ENCODE data around the gene KIAA1549.

KIAA1549 gene

DNA sequence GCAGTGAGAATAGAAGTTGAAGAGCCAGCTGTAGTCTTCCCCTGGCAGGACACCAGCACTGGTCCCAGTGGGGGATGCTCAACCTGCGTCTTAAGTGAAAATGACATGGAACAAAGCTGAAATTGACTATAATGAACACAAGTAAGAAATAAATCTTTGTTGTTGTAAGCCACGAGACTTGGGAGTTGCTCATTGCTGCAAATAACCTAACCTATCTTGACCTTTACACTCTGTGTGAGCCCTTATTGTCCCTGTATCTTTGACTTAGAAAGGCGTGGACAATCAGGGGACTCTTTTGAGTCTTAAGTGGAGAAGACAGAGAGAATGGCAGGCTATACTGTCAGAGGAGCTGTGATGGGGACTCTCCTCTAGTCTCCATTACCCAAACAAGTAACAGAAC is 37.7 kb upstream of the KIAA1549 start:
- TF ChIP-seq, protein P1, sequence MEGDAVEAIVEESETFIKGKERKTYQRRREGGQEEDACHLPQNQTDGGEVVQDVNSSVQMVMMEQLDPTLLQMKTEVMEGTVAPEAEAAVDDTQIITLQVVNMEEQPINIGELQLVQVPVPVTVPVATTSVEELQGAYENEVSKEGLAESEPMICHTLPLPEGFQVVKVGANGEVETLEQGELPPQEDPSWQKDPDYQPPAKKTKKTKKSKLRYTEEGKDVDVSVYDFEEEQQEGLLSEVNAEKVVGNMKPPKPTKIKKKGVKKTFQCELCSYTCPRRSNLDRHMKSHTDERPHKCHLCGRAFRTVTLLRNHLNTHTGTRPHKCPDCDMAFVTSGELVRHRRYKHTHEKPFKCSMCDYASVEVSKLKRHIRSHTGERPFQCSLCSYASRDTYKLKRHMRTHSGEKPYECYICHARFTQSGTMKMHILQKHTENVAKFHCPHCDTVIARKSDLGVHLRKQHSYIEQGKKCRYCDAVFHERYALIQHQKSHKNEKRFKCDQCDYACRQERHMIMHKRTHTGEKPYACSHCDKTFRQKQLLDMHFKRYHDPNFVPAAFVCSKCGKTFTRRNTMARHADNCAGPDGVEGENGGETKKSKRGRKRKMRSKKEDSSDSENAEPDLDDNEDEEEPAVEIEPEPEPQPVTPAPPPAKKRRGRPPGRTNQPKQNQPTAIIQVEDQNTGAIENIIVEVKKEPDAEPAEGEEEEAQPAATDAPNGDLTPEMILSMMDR (IDR thresholded peaks at IDR 0.05; ENCODE audit: low read depth, low read length), result no peak
- H3K4me3 ChIP-seq (ENCODE audit: low read depth, low read length), result no peak overlapping the region
- H3K36me3 ChIP-seq, result peaks cover 18% of the 10 kb centered on the region
- no peaks in the 10 kb centered on the region for H3K9me3 ChIP-seq
- no peak for DNase-seq
- H3K4me1 ChIP-seq, result no peaks in the 10 kb centered on the region; the same call in 1 of the 2 replicates
- H3K27me3 ChIP-seq, result no peaks in the 10 kb centered on the region

DNA sequence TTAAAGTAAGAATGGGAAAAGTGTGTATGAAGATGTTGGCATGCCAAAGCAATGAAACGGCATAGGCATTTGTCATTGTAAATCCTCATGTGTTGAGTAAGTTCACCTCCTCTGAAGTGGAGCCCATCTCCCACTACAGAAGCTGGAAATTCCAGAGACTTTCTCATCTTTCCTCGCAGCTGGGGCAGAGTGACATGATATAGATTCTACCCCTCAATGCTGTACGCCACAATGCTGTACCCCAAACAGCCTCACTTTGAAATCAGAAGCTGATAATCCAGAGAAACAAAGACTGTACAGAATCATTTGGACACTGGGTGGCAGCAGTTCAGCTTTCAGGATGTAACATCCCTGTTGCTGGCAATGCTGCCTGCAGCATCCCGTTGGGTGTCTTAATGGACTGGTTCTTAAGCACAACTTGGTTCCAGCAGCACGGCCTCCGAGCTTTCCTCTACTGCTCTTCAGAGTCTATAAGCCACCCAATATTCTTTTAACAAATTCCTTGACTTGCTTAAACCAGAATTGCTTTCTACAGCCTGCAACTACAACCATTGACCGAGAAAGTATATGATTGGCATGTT is 35.8 kb upstream of the KIAA1549 start:
- Histone ChIP-seq H3K4me1 (no peaks in the 10 kb centered on the region; the same call in 1 of the 2 replicates), H3K36me3 (peaks cover 7% of the 10 kb centered on the region), H3K27me3 (no peaks in the 10 kb centered on the region), H3K4me3 (ENCODE audit: low read depth, low read length) (no peak overlapping the region), H3K9me3 (no peaks in the 10 kb centered on the region)
- peak; percentile 77 for DNase-seq
- TF ChIP-seq, protein P1 (IDR thresholded peaks at IDR 0.05; ENCODE audit: low read depth, low read length), result peak; percentile 87

DNA sequence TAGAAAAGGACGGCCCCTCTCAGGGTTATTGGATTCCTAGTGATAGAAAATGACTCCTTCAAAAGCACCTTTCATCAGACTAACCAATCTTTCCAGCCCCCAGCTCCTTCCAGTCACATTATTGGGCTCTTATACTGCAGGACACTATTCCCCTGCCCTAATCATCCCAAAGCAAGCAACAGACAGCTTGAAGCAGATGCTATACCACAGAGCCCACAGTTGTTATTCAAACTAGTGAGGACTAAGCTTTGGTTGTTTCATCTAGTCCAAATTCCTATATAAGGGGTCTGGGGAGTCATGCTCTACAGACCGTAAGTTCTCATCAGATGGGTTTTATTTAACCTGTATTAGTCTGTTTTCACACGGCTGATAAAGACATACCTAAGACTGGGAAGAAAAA is 30.2 kb upstream of the KIAA1549 start:
- H3K9me3 ChIP-seq, result no peaks in the 10 kb centered on the region
- no peaks in the 10 kb centered on the region for H3K4me1 ChIP-seq
- no peaks in the 10 kb centered on the region for H3K27me3 ChIP-seq
- no peaks in the 10 kb centered on the region for H3K36me3 ChIP-seq
- DNase-seq, result no peak
- H3K4me3 ChIP-seq (ENCODE audit: low read depth, low read length), result no peak overlapping the region
- TF ChIP-seq, protein P1 (IDR thresholded peaks at IDR 0.05; ENCODE audit: low read depth, low read length), result no peak

DNA sequence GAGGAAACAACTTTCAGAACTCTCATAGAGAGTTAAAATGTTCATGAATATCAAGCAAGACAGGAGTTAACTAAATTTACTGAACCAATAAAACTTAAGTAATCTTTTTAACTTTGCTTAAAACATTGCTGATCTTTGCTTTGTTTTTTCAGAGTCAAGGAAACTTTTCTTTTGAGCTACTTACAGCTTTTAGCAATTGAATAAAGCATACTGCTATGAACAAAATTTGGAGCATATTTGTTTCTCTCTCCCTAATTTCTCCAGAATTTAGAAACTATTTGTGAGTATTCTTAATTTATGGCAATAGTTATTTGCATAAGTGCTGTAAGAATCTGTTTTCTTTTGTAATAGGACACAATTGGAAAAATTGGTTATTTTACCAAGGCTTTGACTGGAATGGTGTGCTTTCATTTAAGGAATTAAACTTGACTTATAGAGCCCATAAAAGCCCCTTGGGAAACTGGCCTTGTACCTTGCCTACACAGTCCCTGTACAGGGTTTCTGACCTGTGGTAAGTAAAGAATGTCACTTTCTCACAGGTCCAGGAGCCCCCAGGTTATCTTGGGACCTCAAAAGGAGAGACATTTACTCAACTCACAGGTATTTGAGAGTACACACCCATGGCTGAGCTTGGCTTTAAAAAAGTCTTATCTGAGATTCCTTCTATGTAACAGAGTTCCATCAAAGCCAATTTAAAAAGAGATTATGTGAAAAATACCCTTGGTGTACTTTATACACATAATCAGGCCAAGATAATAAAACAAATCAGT is 23.3 kb upstream of the KIAA1549 start:
- Histone ChIP-seq H3K27me3 (no peaks in the 10 kb centered on the region; the same call in 1 of the 2 replicates), H3K36me3 (no peaks in the 10 kb centered on the region), H3K4me3 (ENCODE audit: low read depth, low read length) (no peak overlapping the region), H3K9me3 (no peaks in the 10 kb centered on the region), H3K4me1 (no peaks in the 10 kb centered on the region)
- no peak for DNase-seq
- TF ChIP-seq, protein P1 (IDR thresholded peaks at IDR 0.05; ENCODE audit: low read depth, low read length), result no peak

DNA sequence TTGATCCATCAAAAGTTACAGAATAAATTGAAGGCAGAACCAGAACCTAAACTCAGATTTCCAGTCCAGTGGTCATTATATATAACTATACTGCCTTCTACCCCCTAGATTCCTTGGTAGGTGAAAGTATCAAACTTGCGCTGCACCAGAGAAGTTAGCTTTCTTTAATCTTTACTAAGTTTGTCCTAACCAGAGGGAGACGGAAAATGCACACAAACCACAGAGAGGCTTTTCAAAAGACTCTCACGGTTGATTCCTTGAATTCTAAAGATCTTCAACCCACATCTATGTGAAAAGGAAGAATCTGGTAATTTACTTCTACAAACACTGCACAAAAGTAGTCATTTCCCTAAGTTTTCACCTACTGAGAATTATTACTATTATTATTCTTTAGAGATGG is 18.2 kb upstream of the KIAA1549 start:
- Histone ChIP-seq H3K27me3 (no peaks in the 10 kb centered on the region), H3K4me1 (no peaks in the 10 kb centered on the region), H3K9me3 (no peaks in the 10 kb centered on the region), H3K36me3 (no peaks in the 10 kb centered on the region), H3K4me3 (ENCODE audit: low read depth, low read length) (no peak overlapping the region)
- DNase-seq, result no peak
- TF ChIP-seq, protein P1 (IDR thresholded peaks at IDR 0.05; ENCODE audit: low read depth, low read length), result no peak

DNA sequence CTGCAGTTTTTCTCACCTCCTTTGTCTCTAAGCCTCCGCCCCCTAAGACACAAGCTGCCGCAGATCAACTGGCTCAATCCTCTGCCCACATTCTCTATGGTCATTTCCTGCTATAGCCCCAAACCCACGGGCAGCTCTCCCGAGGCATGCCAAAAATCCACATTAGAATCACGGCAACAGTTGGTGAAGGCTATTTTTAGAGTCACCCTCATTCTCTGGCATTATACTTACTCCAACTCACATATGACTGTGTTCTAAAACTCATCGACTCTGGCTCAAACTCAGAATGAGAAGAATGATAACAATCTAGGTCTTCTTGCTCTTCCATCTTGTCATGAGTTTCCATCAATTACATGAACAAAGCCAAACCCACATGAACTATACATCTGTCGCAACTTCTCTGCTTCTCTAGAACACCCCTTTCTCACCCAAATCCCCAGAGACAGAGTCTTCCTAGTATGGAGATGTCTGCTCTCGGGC is 10.9 kb upstream of the KIAA1549 start:
- Histone ChIP-seq H3K36me3 (no peaks in the 10 kb centered on the region), H3K4me1 (no peaks in the 10 kb centered on the region), H3K9me3 (no peaks in the 10 kb centered on the region; the same call in 1 of the 2 replicates), H3K27me3 (no peaks in the 10 kb centered on the region), H3K4me3 (ENCODE audit: low read depth, low read length) (no peak overlapping the region)
- no peak for DNase-seq
- TF ChIP-seq, protein P1 (IDR thresholded peaks at IDR 0.05; ENCODE audit: low read depth, low read length), result no peak
